ENCODE measurements around the gene EEFSEC. TPM values are rescaled to one million over a fixed set of nuclear protein-coding genes. Genes with fewer than 3 reads are reported as not detected.

EEFSEC gene
- total and polyA plus RNA-seq, 2 of the 8 experiments (the other 6 are each of a cell fraction or from before 2014, with no cell fraction given) = 13.1 to 19.8 TPM

DNA sequence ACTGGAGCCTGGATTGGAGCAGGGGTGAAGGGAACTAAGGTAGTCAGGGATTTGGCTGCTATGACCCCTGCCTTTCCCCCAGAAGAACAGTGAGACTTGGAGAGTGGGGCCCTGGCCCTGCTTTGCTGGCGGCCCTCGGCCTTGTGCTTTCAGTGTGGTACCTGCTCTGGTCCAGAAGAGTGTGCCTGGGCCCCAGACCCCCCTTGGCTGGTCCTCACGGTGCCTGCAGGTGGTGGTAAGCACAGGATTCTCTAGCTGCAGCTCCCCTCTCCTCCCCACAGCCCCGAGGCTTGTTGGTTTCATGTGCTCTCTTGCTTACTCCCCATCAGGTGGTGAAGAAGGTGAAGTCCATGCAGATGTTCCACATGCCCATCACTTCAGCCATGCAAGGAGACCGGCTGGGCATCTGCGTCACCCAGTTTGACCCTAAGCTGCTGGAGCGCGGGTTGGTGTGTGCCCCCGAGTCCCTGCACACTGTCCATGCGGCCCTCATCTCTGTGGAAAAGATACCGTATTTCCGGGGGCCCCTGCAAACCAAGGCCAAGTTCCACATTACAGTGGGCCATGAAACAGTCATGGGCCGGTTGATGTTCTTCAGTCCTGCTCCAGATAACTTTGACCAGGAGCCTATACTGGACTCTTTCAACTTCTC is 187.7 kb downstream of the EEFSEC start:
- H3K4me1 ChIP-seq (replicated peaks in 1 of 4; ENCODE audit: control insufficient read depth in 3 of 4, insufficient read depth in 4 of 4, low read length in 3 of 4) = no peaks in the 10 kb centered on the region; a peak in 1 of 7 replicates
- no peak overlapping the region for H4K91ac ChIP-seq (replicated peaks; ENCODE audit: insufficient read length, low read length)
- no peak for TF ChIP-seq SP2 (IDR thresholded peaks at IDR 0.05; ENCODE audit: low read length)
- no peak for TF ChIP-seq KDM4A (IDR thresholded peaks at IDR 0.05; ENCODE audit: low read depth, low read length, severe bottlenecking)
- H3K27ac ChIP-seq (ENCODE audit: low read depth, low read length) = no peak overlapping the region
- H3K4me2 ChIP-seq (ENCODE audit: insufficient read depth in 1 of 2, low read depth in 2 of 2, low read length in 2 of 2) = no peak overlapping the region
- no peak overlapping the region for H3K14ac ChIP-seq (ENCODE audit: insufficient read length)
- ChIA-PET POLR2A (ENCODE audit: partially characterized antibody) (no interaction called here), CTCF (ENCODE audit: partially characterized antibody) (interaction anchor here (1.9 kb wide), 1 partner anchor 9 kb away, joined by 9 read pairs; no protein-coding TSS in a partner anchor)
- DNase-seq (ENCODE audit: low read depth in 1 of 2, low spot score in 2 of 2) (no peak), FAIRE-seq (no peak)
- WGBS, 2 experiments (ENCODE audit: extremely low coverage in 1 of 2, insufficient coverage in 1 of 2, insufficient read length in 1 of 2, insufficient replicate concordance in 2 of 2, low coverage in 1 of 2, low lambda C conversion rate in 2 of 2, missing lambda C conversion rate in 1 of 2) = 89% methylated on average over 13 of the region's 13 CpGs; no CpG with 5 or more reads in 1 of the 2 experiments
- H3K9ac ChIP-seq (replicated peaks in 1 of 4; ENCODE audit: extremely low read depth in 1 of 4, low read depth in 3 of 4, low read length in 3 of 4) = no peak overlapping the region
- no peak overlapping the region for H2BK15ac ChIP-seq (ENCODE audit: low read length)
- H3K27me3 ChIP-seq (replicated peaks in 1 of 4; ENCODE audit: control insufficient read depth in 3 of 4, extremely low read depth in 1 of 4, insufficient read depth in 3 of 4, low read length in 3 of 4) = no peaks in the 10 kb centered on the region
- H2BK5ac ChIP-seq (ENCODE audit: low read depth, low read length) = no peak overlapping the region
- no peak overlapping the region for H3K23ac ChIP-seq (ENCODE audit: insufficient read length)
- no peak overlapping the region for H2BK20ac ChIP-seq (ENCODE audit: low read length)
- H2AK5ac ChIP-seq (ENCODE audit: low read depth, low read length) = no peak overlapping the region
- H3K36me3 ChIP-seq (ENCODE audit: control insufficient read depth in 2 of 4, insufficient read depth in 4 of 4, low read length in 3 of 4) = no peaks in the 10 kb centered on the region
- no peak overlapping the region for H3K18ac ChIP-seq (ENCODE audit: extremely low read depth, low read length)
- no peak overlapping the region for H2BK12ac ChIP-seq (ENCODE audit: low read depth, low read length)
- H2BK120ac ChIP-seq (replicated peaks; ENCODE audit: low read depth, low read length) = no peak overlapping the region
- H3K4me3 ChIP-seq (ENCODE audit: extremely low read depth in 1 of 4, insufficient read depth in 2 of 4, low read depth in 3 of 4, low read length in 4 of 4) = no peak overlapping the region
- H3K56ac ChIP-seq (replicated peaks; ENCODE audit: insufficient read length, low read depth, low read length) = no peak overlapping the region
- H2AFZ ChIP-seq (ENCODE audit: low read length) = no peak overlapping the region
- no peak overlapping the region for H4K5ac ChIP-seq (ENCODE audit: insufficient read length, low read depth, low read length)
- no peaks in the 10 kb centered on the region for H3K9me3 ChIP-seq (ENCODE audit: insufficient read depth in 2 of 2, low read depth in 1 of 2, low read length in 1 of 2)
- no peaks in the 10 kb centered on the region for H3K79me2 ChIP-seq (ENCODE audit: control insufficient read depth in 1 of 2, insufficient read depth in 2 of 2, low read length in 2 of 2)
- no peak overlapping the region for H4K8ac ChIP-seq (ENCODE audit: extremely low read depth, insufficient read depth, low read length)
- peaks cover 0 to 1% of the 10 kb centered on the region in 2 experiments for H4K20me1 ChIP-seq (replicated peaks in 1 of 2; ENCODE audit: control insufficient read depth in 1 of 2, insufficient read depth in 2 of 2, low read length in 2 of 2)
- H3K23me2 ChIP-seq (ENCODE audit: low read depth, low read length) = no peaks in the 10 kb centered on the region; the same call in 1 of the 2 replicates
- H3K4ac ChIP-seq (replicated peaks; ENCODE audit: insufficient read length, low read depth, low read length) = no peak overlapping the region
- H3K79me1 ChIP-seq (ENCODE audit: low read depth, low read length) = no peaks in the 10 kb centered on the region
